Medulla oblongata (tissue), 1 donor: Measurements from ENCODE around the gene AQR.
"Not testable (repeated sequence)": the region's sequence is repeated elsewhere in the genome, so short reads cannot be mapped to it uniquely, and the experiment has no call there.

Experiments
- DNase-seq: peaks from one replicate; pipeline ENCODE4 v3.0.0-alpha.2; 2015; ENCODE audit errors: extremely low spot score

Gene AQR

GRCh38 chr15:34969340-34970097, at the start of gene AQR:
AQR (minus strand) TSS chr15:34969742; CDS start chr15:34969613, 129 bp downstream.
- peak; percentile 99 for DNase-seq

DNA sequence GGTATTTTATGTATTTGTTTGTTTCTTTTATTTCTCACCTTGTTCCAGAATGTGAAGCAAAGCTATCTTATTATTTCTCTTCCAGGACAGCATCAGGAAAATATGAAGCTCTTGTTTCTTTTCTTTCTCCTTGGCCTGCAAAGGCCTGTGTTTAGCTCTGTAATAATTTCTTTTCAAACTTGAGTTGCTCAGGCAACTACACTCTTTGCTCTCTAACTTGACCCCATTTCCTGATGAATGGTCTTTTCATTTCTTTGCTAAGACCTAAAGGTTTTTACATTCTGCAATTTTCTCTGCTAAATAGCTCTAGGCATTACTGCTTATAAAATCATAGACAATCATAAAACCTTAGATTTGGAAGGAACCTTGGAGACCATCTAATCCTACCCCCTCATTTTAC, 44.7 kb upstream of the AQR start:
- peak; percentile 50 for DNase-seq

DNA sequence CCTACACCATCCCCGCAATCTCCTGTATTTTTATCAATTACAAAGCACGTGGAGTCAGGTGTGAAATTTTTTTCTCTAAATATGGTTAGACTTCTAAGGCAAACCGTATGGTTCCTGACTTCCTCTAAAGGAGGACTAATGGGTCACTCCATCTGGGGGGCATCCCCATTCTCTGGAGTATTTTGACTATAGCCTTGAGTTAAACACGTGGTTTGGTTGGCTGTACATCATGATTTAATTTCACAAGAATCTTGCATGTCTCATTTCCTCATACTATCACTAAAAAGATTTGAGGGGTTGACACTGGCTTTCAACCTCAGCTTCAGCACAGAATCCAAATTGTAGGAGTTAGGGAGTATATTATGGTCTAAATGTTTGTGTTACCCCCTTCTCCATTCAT, 43.8 kb upstream of the AQR start:
- DNase-seq = no peak

DNA sequence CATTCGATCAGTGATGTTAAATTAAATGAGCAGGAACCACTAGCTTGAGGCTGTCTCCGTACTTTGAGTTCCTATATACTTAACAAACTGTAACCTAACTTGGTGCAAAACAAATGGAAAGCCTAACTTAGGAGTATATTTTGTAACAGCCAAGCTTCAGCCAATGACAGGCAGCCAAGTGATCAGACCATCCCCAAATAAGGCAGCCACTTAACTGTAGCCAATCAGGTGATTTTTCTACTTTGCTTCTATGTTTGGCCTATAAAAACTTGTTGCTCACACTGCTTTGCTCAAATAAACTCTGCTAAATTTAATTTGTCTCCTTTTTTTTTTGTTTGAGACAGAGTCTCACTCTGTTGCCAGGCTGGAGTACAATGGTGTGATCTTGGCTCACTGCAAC, 37.9 kb upstream of the AQR start:
- no peak for DNase-seq

DNA sequence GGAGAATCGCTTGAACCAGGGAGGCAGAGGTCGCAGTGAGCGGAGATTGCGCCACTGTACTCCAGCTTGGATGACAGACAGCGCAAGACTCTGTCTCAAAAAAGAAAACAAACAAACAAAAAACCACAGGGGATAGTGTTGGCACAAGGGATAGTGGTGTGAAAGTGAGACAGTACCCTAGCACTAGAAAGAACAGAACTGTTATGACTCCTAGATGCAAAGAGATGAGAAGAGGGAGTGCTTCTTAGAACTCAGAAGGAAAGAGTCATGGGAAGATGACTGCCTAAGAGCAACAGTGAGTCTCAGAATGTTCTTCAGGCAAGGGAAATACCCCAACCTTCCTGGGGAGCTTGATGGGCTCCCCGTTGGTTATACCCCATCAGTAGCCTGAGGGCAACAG, 36.4 kb upstream of the AQR start:
- no peak for DNase-seq

DNA sequence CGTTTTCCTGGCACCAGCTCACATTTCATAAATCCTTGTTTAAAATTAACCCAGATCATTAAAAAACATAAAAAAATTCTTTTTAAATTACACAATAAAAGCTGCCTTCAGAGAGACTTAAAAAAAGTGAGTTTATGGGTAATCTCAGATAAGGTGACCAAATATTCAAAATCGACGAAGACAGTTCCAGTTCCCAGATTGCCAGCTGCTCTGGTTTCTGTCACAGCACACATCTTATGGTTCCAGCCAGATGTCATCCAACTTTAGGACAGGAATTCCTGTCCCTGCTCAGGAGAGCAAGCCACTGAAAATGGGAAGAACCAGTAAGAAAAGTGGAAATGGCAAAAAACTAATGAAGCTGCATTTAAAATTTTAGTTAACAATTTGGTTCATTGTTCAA, 34.4 kb upstream of the AQR start:
- no peak for DNase-seq

DNA sequence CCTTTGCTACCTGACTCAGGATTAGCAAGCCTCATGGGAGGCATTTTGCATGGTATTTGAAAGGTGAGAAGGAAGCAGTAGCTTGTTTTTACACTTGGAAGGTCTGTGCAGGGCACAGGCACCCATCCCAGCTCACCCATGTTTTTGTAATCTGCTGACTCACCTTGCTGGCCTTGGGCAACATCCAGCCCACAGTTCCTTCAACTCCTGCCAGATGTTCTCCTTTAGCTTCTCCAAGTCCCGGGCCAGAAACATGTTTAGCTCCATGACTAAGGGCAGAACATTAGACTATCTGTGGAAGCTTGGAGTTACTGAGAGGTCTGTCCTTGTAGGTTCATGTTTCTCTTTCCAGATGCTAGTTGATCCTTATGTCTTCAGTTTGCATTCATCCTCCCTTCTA, 31.0 kb upstream of the AQR start:
- no peak for DNase-seq

DNA sequence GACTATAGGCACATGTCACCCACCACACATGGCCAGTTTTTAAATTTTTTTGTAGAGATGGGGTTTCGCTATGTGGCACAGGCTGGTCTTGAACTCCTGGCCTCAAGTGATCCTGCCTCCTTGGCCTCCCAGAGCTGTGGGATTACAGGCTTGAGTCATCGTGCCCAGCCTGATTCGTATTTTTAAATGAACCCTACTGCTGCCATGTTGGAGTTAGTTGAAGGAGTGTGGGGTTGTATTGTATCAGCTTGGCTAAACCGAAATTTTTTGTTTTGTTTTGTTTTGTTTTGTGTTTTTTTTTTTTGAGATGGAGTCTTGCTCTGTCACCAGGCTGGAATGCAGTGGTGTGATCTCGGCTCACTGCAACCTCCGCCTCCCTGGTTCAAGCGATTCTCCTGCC, 30.4 kb upstream of the AQR start:
- DNase-seq = no peak

GRCh38 chr15:34994925-34995324, 25.4 kb upstream of the AQR start:
- no peak for DNase-seq

DNA sequence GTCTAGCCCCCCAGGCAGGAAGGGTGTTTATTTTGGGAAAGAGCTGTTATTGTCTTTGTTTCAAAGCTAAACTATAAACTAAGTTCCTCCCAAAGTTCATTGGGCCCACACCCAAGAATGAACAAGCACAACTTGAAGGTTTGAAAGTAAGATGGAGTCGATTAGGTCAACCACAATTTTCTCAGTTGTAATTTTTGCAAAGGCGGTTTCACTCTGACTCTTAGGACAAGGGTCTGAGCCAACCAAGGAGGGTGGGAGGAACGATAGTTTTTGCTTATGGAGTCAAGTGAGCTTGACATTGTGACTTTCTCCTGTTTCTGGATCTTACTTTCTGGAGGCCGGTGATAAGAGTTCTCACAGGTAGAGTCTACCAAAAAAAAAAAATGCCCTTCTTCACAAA, 24.3 kb upstream of the AQR start:
- DNase-seq = no peak

- no peak for DNase-seq
Measured at GRCh38 chr15:34993412-34993811, 23.9 kb upstream of the AQR start.

GRCh38 chr15:34988027-34988902, 18.7 kb upstream of the AQR start, which contains the start of gene ZNF770:
ZNF770 (minus strand) TSS chr15:34988287; CDS start chr15:34983434, 4,853 bp downstream.
- DNase-seq = peak; percentile 76

GRCh38 chr15:34987609-34988026, 18.1 kb upstream of the AQR start:
- no peak for DNase-seq

- DNase-seq = no peak
Measured at GRCh38 chr15:34986771-34987480, 17.4 kb upstream of the AQR start.

GRCh38 chr15:34986326-34986725, 16.8 kb upstream of the AQR start:
- no peak for DNase-seq

DNA sequence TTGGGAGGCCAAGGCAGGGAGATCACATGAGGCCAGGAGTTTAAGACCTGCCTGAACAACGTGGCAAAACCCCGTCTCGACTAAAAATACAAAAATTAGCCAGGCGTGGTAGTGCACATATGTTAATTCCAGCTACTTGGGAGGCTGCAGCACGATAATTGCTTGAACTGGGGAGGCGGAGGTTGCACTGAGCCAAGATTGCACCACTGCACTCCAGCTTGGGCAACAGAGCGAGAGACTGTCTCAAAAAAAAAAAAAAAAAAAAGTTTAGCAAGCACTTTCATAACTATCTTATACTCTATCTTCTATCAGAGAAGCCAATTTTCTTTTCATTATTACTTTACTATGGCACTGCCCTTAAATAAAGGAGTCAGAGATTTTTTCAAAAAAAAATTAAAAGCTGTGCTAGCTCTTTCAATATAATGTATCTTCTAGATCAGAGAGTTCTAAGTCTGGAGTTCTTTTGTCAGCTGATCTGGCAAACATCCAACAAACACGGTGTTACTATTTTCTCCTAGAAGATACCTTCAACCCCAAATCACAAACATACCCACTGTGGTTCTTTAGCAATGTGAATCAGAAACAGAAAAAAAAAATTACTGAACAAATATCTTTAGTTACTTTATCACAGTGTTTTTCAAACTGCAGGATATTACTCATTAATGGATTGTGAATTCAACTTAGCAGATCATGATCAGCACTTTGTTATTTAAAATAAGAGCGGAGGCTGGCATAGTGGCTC, 15.5 kb upstream of the AQR start:
- peak; percentile 21 for DNase-seq

DNA sequence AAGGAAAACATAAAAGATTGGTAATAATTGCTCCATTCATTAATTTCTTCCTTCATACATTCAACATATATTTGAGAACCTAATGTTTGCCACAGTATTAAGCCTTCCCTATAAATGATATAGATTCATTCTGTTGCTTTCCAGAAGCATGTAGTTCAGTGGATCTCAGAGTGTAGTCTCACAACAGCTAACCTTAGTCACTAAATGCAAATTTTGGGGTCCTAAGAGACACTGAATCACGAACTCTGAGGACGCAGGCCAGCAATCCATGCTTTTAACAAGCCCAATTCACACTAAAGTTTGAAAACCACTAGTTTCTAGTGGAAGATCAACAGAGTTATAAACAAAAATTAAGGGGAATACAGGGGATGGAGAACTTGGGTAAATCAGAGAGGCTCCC, 7.2 kb upstream of the AQR start:
- DNase-seq = no peak

GRCh38 chr15:34976073-34976472, 6.5 kb upstream of the AQR start:
- no peak for DNase-seq

DNA sequence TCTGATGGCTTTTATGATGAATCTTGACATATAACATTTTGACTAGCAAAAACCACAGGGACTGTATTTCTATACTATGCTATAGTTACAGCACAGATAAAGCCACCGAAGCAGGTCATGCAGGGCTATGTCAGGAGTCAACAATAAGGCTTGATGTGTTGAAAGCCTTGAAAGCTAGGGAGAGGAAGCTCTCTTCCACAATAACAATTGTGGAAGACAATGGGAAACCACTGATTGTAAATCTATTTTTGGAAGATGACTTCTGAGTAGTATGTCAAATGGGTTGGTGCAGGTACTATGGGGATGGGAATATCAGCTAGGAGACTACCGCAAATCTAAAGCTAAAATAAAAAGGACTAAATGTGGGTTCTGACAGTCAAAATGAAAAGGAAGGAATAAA, 4.0 kb upstream of the AQR start:
- no peak for DNase-seq

DNA sequence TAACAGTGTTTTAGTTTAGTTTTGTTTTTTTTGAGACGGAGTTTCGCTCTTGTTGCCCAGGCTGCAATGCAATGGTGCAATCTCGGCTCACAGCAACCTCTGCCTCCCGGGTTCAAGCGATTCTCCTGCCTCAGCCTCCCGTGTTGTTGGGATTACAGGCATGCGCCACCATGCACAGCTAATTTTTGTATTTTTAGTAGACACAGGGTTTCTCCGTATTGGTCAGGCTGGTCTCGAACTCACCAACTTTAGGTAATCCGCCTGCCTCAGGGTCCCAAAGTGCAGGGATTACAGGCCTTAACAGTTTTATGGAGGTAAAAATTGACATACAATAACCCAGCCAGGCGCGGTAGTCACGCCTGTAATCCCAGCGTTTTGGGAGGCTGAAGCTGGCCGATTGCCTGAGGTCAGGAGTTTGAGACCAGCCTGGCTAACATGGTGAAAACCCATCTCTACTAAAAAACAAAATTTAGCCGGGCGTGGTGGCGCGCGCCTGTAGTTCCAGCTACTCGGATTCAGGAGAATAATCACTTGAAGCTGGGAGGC, 629 bp upstream of the AQR start:
- DNase-seq = not testable (repeated sequence)

DNA sequence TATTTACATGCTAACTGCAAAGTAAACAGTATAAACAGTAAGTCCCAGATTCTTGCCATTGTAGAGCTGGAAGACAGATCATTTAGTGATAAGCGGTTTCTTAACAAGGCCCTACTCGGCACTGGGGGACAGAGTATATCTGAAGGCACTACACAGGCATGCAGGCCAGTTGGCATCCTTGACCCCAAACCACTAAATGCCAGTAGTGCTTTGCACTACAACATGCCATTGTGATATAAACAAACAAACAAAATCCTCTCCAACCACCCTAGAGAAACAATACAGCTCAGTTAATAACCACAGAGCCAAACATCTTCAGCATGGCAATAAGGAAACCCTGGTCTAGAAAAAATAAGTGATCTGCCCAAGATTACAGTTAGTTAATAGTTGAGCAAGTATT, 5.3 kb downstream of the AQR start:
- DNase-seq = no peak
